ENCODE results near the gene FBXW5.
A peak's percentile ranks its signal among the peaks of the same experiment; 100 is the strongest.

The FBXW5 gene

GRCh38 chr9:136947028-136947891 lies 2.7 kb upstream of the FBXW5 start:
- DNase-seq, result no peak

GRCh38 chr9:136946228-136947027 lies 1.9 kb upstream of the FBXW5 start:
- DNase-seq, result no peak

DNA sequence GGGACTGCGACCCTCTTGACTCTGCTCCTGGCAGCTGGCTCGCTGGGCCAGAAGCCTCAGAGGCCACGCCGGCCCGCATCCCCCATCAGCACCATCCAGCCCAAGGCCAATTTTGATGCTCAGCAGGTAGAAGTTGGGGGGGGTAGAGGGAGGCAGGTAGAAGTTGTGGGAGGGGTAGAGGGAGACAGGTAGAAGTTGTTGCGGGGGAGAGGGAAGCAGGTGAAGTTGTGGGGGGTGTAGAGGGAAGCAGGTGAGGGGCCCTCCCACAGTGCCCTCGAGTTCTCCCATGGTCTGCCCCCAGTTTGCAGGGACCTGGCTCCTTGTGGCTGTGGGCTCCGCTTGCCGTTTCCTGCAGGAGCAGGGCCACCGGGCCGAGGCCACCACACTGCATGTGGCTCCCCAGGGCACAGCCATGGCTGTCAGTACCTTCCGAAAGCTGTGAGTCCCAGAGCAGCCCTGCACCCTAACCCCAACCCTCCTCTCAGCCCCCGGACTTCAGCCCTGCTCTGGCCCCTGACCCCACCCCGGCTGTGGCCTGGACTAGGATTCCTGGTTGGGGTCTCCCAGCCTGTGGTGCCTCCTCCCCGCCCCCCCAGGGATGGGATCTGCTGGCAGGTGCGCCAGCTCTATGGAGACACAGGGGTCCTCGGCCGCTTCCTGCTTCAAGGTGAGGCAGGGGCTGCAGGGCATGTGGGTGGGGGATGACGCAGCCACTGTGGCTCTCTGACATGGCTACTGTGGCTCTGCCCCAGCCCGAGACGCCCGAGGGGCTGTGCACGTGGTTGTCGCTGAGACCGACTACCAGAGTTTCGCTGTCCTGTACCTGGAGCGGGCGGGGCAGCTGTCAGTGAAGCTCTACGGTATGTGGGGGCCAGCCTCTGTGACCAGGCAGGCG lies 1.0 kb upstream of the FBXW5 start:
- no peak for DNase-seq

GRCh38 chr9:136944212-136944518 lies 373 bp downstream of the FBXW5 start:
- DNase-seq, result peak; percentile 50

DNA sequence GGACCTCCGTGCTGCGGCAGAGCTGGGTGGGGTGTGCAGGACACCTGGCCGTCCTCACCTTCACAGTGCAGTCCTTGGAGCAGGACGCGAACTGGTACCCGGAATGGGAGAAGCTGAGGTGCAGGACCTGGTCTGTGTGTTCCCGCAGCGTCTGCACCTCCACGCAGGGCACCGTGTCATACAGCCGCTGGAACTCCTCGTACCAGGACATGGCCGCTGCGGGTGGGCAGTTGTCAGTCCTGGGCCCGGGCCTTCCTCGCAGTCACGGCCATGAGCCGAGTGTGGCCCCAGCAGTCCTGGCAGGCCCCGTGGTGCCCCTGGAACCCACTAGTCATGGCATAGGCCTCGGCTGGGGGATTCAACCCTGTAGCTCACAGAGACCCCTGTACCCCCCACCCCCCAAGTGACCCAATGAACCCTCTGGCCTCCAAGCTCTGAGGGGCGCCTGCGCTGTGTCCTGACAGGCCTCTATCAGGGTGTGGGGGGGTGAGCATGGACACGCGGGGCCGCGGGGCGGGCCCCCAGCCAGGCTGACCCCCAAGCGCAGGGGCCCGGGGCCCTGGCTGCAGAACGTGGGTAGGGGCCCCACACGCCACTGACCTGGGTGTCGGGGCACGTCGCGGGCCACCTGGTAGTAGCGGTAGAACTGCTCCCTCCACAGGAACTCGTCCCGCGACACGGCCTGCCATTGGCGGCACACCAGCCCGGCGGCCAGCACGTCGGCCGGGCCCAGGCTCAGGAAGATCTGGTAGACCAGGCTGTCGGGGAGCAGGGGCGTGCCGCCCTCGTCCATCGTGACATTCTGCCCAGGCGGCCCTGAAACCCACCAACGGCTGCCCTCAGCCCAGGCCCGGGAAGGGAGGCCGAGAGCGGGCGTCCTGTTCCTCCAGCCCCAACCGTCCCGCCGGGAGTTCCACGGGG lies 987 bp downstream of the FBXW5 start:
- DNase-seq, result peak; percentile 13

- no peak for DNase-seq
Observed at GRCh38 chr9:136942881-136943230, 1.7 kb downstream of the FBXW5 start.

GRCh38 chr9:136942112-136942880 lies 2.2 kb downstream of the FBXW5 start:
- no peak for DNase-seq

DNA sequence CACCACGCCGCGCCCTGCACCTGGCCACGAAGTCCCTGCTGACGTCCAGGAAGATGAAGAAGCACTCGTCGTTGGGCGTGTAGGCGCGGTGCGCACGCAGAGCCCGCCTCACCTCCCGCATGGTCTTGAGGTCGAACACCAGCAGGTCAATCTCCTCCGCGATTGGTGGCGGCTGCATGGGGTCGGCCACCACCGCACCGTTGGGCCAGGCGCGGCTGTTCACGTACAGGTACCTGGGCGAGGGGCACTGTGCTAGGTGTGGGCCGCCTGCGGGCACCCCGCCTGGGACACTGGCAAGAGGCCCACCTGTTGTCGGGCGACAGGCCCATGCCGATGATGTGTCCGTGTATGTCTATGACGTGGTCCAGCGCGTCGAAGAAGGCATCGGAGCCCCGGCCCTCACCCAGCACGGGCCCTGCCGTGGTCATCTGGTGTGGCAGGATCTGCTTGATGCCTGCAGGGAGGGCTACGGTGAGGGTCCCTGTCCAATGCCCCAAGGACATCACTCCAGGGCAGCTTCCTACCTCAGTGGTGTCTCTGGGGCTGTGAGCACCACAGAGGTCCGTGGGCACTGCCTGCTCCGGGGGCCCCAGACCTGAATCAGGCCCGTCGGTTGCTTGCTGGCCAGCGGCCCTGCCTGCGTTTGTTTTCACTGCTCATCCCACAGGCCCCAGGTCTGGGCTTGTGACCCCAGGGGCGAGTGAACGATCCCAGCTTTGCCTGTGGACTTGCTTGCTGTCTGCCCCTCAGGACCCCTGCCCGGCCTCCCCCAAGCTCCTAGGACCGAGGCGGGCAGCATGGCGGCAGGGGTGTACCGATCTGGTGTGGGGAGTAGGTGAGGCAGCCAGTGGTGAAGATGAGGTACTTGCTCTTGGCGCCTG lies 3.1 kb downstream of the FBXW5 start:
- no peak for DNase-seq

DNA sequence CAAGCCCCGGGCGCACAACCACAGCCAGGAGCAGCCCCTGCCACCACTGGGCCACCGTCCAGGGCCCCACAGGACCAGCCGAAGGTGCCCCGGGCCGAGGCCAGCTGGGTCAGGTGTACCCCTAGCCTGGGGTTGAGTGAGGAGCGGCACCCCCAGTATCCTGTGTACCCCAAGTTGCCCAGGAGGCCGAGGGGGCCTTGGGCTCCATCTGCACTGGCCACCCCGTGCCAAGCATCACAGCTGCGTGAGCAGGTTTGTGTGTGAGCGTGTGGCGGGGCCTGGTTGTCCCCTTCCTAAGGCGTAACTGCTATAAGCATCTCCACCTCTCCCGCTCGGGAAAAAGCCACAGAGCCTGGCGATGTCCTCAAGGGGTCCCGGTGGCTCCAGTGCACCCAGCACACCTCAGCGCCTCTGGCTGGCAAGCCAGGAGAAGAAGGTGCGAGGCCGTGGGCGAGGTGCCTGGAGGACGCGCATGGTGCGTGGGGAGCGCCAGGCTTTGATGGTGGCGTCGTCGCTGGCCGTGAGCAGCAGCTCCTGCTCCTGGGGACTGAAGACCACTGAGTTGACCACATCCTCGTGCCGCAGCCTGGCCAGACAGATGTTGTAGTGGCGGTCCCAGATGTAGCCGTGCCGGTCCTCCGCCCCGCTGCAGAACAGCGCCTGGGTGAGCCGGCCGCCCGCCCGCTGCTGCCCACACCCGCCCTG lies 3.9 kb downstream of the FBXW5 start:
- no peak for DNase-seq

- no peak for DNase-seq
Observed at GRCh38 chr9:136939996-136940525, 4.5 kb downstream of the FBXW5 start.

GRCh38 chr9:136939431-136939995 lies 5.0 kb downstream of the FBXW5 start:
- no peak for DNase-seq

DNA sequence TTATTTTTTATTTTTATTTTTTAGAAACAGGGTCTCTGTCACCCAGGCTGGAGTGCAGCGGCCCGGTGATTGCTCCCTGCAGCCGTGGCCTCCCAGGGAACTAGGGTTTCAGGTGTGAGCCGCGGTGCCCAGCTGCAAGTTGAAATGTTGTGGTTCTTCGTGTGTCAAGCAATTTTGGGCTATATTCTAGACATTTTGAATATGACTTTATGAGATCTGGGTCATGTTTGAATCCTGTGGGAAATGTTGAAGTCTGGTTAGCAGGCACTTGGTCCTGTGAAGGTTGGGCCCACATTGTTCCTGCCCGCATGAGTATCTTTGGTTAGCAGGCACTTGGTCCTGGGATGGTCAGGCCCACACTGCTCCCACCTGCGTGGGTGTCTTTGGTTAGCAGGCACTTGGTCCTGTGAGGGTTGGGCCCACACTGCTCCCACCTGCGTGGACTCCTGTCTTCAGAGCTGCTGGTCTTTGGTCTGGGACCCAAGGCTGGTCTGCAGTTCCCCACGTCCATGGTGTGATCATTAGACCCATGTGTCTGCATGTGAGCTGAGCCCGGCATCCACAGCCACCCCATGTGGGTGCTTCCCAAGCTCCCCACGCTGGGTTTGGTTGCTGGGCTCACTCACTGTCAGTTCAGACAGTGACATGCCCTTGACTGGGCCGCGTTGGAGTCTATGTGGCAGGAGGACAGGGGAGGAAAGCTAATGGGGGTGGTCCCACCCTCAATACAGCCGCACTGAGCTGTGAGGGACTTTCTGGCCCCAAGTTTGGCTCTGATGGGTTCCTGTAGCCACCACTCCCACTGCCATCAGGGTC lies 7.1 kb downstream of the FBXW5 start:
- no peak for DNase-seq

- DNase-seq, result no peak
Observed at GRCh38 chr9:136936645-136937170, 7.8 kb downstream of the FBXW5 start.

- no peak for DNase-seq
Observed at GRCh38 chr9:136935651-136936050, 8.9 kb downstream of the FBXW5 start.

- DNase-seq, result no peak
Observed at GRCh38 chr9:136934277-136934676, 10.3 kb downstream of the FBXW5 start.

- DNase-seq, result no peak
Observed at GRCh38 chr9:136931611-136932130, 12.9 kb downstream of the FBXW5 start.

GRCh38 chr9:136930014-136930413 lies 14.5 kb downstream of the FBXW5 start:
- no peak for DNase-seq

DNA sequence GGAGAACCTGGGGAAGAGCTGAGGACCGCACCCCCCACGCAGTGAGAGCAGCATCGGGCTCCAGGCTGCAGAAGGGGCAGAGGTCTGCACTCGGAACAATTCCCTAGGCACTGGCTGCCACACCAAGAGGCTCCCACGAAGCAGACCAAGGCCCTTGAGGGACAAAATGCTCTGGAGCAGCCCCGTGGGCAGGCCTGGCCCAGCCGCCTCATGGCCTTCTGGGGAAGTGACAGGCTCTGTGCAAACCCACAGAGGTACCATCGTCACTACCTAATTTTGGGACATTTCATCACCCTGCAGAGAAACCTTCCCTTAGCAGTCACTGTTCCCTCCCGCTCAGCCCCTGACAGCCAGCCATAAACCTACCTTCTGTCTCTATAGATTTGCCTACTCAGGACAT lies 15.9 kb downstream of the FBXW5 start:
- DNase-seq, result no peak
